ENCODE measurements around the gene URB1. TPM values are rescaled to one million over a fixed set of nuclear protein-coding genes. Genes with fewer than 3 reads are reported as not detected.

Gene URB1
- total and polyA plus RNA-seq, 4 experiments from 2014 or later, result 0.55 to 15.2 (median 8.6) TPM

DNA sequence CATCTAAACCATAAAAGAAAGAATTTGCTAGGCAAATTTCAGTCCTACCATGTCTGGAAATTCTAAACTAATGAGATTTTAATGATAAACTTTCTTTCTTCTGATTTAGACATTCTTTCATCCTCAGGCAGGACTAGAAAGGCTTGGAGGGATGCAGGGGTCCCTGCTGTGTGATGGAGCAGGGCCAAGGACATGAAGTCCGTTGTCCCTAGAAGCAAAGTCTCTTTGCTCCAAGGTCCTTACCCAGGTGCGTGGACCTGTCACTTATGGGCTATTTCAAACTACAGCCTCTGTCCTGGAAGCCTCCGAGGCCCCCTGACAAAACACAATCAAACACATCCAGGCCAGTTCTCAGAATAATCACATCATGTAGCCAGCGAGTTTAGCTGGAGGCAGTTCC lies 26.6 kb downstream of the URB1 start:
- ChIA-PET POLR2A (ENCODE audit: partially characterized antibody) (no interaction called here), CTCF (ENCODE audit: partially characterized antibody) (no interaction called here)
- Mint-ChIP-seq H3K9me3 (peaks cover 0 to 2% (median 0%) of the 10 kb centered on the region in 8 donors), H3K36me3 (peaks cover 70 to 83% of the 10 kb centered on the region in 2 donors), H3K27me3 (no peaks in the 10 kb centered on the region), H3K4me1 (peaks cover 0 to 2% (median 0%) of the 10 kb centered on the region in 4 donors), H3K4me3 (no peak overlapping the region), H3K27ac (no peak overlapping the region)
- Histone ChIP-seq H3K36me3 (ENCODE audit: insufficient read depth, low read length) (peaks cover 67% of the 10 kb centered on the region), H3K4me3 (ENCODE audit: low read length in 2 of 2) (no peak overlapping the region), H3K27ac (ENCODE audit: low read depth, low read length) (no peak overlapping the region), H3K27me3 (ENCODE audit: insufficient read depth, low read length) (no peaks in the 10 kb centered on the region), H3K9me3 (ENCODE audit: control insufficient read depth in 1 of 2, low read length in 2 of 2) (no peaks in the 10 kb centered on the region), H3K4me1 (ENCODE audit: insufficient read depth, low read length) (no peaks in the 10 kb centered on the region)
- DNase-seq, result no peak
- intact Hi-C loops (cut with micrococcal nuclease), result no loop called here

DNA sequence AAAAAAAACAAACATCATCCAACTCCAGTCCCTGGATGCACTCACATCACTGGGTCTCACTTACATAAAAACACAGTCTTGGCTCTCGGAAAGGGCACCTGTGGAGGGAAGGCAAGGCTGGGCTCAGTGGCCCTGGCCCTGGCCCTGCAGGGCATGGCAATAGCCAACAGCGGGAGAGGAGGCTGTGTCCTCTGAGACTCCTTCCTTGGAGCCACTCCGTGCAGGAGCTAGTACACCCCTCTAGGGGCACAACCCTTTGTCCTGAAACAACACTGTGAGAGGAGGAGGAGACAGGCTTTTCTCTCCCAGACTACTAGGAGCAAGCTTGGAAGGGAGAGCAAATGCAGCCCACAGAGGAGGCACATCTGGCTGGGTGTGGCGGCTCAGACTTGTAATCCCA lies 28.0 kb downstream of the URB1 start:
- intact Hi-C loops (cut with micrococcal nuclease), result no loop called here
- peak overlapping the region in 3 of 7 donors; percentile 8 to 78 (median 67) for H3K27ac Mint-ChIP-seq
- POLR2A ChIA-PET (ENCODE audit: partially characterized antibody), result no interaction called here

DNA sequence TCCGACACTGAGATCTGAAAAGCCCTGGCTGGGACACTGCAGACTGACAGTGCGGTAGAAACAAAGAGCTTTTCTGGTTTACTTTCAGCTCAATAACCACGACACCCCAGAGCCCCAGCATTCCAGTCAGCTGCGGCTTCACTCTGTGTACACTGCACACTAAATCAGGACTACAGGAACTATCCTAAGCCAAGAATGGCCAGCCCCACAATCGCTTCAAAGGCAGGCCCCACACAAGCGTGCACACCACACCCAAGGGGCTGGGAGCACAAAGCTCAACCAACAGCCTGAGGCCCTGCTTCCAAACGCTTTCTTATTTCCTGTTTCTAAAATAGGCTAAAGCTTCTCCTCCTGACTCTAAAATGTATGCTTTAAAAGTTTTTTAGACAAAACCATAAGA lies 28.4 kb downstream of the URB1 start:
- no peaks in the 10 kb centered on the region for H3K9me3 ChIP-seq (ENCODE audit: control insufficient read depth in 1 of 2, low read length in 2 of 2)
- no peaks in the 10 kb centered on the region for H3K4me1 ChIP-seq (ENCODE audit: insufficient read depth, low read length)
- CTCF ChIA-PET (ENCODE audit: partially characterized antibody), result interaction anchor here (0.6 to 3.7 kb wide), 3 partner anchors 31 to 237 kb away, joined by 3 to 14 read pairs (median 3); no protein-coding TSS in a partner anchor
- Mint-ChIP-seq H3K4me1 (peaks cover 0 to 2% (median 0%) of the 10 kb centered on the region in 4 donors), H3K4me3 (no peak overlapping the region), H3K36me3 (peaks cover 79 to 88% of the 10 kb centered on the region in 2 donors), H3K9me3 (peaks cover 0 to 2% (median 0%) of the 10 kb centered on the region in 8 donors), H3K27ac (peak overlapping the region in 2 of 7 donors; percentile 67 to 78), H3K27me3 (no peaks in the 10 kb centered on the region)
- POLR2A ChIA-PET (ENCODE audit: partially characterized antibody), result no interaction called here
- H3K36me3 ChIP-seq (ENCODE audit: insufficient read depth, low read length), result peaks cover 76% of the 10 kb centered on the region
- no peak overlapping the region for H3K27ac ChIP-seq (ENCODE audit: low read depth, low read length)
- no peak overlapping the region for H3K4me3 ChIP-seq (ENCODE audit: low read length in 2 of 2)
- intact Hi-C loops (cut with micrococcal nuclease), result no loop called here
- no peak for DNase-seq
- H3K27me3 ChIP-seq (ENCODE audit: insufficient read depth, low read length), result no peaks in the 10 kb centered on the region

More for the DNA sequence above, 28.0 kb downstream of the URB1 start:
- H3K36me3 Mint-ChIP-seq, result peaks cover 78 to 88% of the 10 kb centered on the region in 2 donors
- no peaks in the 10 kb centered on the region for H3K27me3 Mint-ChIP-seq
- no peak for DNase-seq
- H3K4me3 ChIP-seq (ENCODE audit: low read length in 2 of 2), result no peak overlapping the region
- peaks cover 0 to 2% (median 0%) of the 10 kb centered on the region in 8 donors for H3K9me3 Mint-ChIP-seq
- no peaks in the 10 kb centered on the region for H3K4me1 ChIP-seq (ENCODE audit: insufficient read depth, low read length)
- H3K4me3 Mint-ChIP-seq, result no peak overlapping the region
- no peak overlapping the region for H3K27ac ChIP-seq (ENCODE audit: low read depth, low read length)
- H3K27me3 ChIP-seq (ENCODE audit: insufficient read depth, low read length), result no peaks in the 10 kb centered on the region
- peaks cover 0 to 2% (median 0%) of the 10 kb centered on the region in 4 donors for H3K4me1 Mint-ChIP-seq
- no peaks in the 10 kb centered on the region for H3K9me3 ChIP-seq (ENCODE audit: control insufficient read depth in 1 of 2, low read length in 2 of 2)
- H3K36me3 ChIP-seq (ENCODE audit: insufficient read depth, low read length), result peaks cover 72% of the 10 kb centered on the region
- CTCF ChIA-PET (ENCODE audit: partially characterized antibody), result interaction anchor here (1.0 to 3.7 kb wide), 2 partner anchors 31 to 237 kb away, joined by 3 to 14 read pairs; no protein-coding TSS in a partner anchor

DNA sequence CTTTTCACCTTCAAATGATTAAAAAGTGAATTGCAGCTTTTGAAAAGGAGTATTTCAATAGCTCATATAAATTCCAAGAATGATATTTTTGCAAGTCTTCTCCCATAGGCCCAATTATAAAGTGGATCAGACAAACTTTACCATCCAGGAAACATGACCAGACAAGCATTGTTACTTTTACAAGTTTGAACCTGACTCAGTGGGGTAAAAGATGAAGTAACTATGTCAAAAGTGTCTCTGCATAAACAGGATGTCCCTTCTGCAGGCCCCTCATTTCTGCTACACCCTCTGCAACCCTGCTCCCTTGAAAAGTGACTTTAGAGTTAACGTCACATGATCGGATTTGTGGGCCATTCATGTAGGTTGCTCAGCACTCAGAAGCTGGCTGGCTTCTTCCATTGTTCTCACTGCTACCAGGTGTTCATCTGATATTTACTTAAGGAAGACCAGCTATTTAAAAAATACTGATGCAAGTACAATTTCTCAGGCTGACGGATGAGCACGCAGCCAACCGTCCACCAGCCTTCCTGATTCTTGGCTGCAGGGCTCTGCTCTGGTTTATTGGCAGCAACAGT lies 32.3 kb downstream of the URB1 start:
- H3K4me3 Mint-ChIP-seq, result no peak overlapping the region
- no peak overlapping the region for H3K27ac ChIP-seq (ENCODE audit: low read depth, low read length)

DNA sequence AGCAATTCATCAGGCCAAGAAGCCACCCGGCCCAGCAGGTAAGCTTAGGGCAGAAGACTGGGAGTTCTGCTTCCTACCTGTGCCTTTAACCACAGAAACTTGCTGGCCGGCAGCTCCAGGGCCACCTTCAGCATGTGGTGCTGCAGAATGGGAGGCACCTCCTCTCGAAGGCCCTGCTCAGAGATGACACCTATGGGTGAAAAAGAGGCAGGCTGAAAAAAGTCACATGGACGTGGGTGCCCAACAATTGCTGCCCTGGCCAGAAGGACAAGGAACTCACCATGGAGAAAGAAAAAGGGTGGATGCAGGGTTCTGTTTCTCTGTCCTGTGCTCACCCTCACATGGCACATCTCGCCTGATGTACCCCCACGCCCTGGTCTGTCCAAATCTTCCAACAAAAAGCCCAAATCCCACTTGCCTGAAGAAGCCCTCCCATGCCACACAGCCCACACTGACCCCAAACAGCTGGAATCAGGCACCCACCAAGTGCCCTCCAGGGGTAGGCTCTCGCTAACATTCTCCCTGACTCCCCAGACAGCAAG lies 33.0 kb downstream of the URB1 start:
- peaks cover 71% of the 10 kb centered on the region for H3K36me3 ChIP-seq (ENCODE audit: insufficient read depth, low read length)
- peaks cover 71 to 91% of the 10 kb centered on the region in 2 donors for H3K36me3 Mint-ChIP-seq
- no peaks in the 10 kb centered on the region for H3K9me3 ChIP-seq (ENCODE audit: control insufficient read depth in 1 of 2, low read length in 2 of 2)
- ChIA-PET CTCF (ENCODE audit: partially characterized antibody) (no interaction called here), POLR2A (ENCODE audit: partially characterized antibody) (no interaction called here)
- H3K9me3 Mint-ChIP-seq, result peaks cover 0 to 2% (median 0%) of the 10 kb centered on the region in 8 donors
- intact Hi-C loops (cut with micrococcal nuclease), result no loop called here
- no peak overlapping the region for H3K4me3 ChIP-seq (ENCODE audit: low read length in 2 of 2)
- H3K27ac ChIP-seq (ENCODE audit: low read depth, low read length), result no peak overlapping the region
- H3K27me3 ChIP-seq (ENCODE audit: insufficient read depth, low read length), result no peaks in the 10 kb centered on the region
- H3K4me1 ChIP-seq (ENCODE audit: insufficient read depth, low read length), result no peaks in the 10 kb centered on the region
- no peak for DNase-seq
- no peaks in the 10 kb centered on the region for H3K4me1 Mint-ChIP-seq
- no peaks in the 10 kb centered on the region for H3K27me3 Mint-ChIP-seq
- H3K4me3 Mint-ChIP-seq, result no peak overlapping the region
- H3K27ac Mint-ChIP-seq, result peak overlapping the region in 2 of 7 donors; percentile 24 to 46

More for the DNA sequence above, 32.3 kb downstream of the URB1 start:
- H3K4me1 ChIP-seq (ENCODE audit: insufficient read depth, low read length), result no peaks in the 10 kb centered on the region
- peaks cover 73% of the 10 kb centered on the region for H3K36me3 ChIP-seq (ENCODE audit: insufficient read depth, low read length)
- no peak for DNase-seq
- no peaks in the 10 kb centered on the region for H3K27me3 ChIP-seq (ENCODE audit: insufficient read depth, low read length)
- Mint-ChIP-seq H3K27ac (peak overlapping the region in 1 of 7 donors; percentile 37), H3K27me3 (no peaks in the 10 kb centered on the region), H3K36me3 (peaks cover 68 to 88% of the 10 kb centered on the region in 2 donors), H3K9me3 (peaks cover 0 to 2% (median 0%) of the 10 kb centered on the region in 8 donors), H3K4me1 (no peaks in the 10 kb centered on the region)
- POLR2A ChIA-PET (ENCODE audit: partially characterized antibody), result no interaction called here
- no peak overlapping the region for H3K4me3 ChIP-seq (ENCODE audit: low read length in 2 of 2)
- no peaks in the 10 kb centered on the region for H3K9me3 ChIP-seq (ENCODE audit: control insufficient read depth in 1 of 2, low read length in 2 of 2)
- intact Hi-C loops (cut with micrococcal nuclease), result no loop called here
- CTCF ChIA-PET (ENCODE audit: partially characterized antibody), result no interaction called here

DNA sequence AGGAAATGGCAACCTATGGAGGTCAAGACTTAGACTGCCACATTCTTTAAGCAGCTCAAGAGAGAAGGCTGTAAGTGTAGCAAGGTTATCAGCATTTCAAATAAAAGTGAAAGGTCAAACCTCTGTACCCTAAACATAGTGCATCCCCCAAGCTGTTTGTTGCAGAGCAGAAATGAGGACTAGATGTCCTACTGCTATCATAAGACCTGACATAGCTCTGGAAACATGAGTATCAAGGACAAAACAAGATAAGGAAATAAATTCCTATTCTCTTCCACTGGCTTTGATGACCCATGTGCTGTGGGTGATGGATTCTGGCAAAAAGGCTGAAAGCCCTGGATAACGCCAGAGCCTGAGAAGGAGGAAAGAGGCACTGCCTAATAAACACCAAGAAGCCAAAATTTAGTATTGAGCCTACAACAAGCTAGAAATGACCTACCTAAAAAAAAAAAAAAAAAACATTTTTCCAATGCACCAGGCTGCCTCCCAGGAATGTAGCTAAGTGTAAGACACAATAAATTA lies 35.9 kb downstream of the URB1 start:
- Histone ChIP-seq H3K27me3 (ENCODE audit: insufficient read depth, low read length) (no peaks in the 10 kb centered on the region), H3K27ac (ENCODE audit: low read depth, low read length) (no peak overlapping the region), H3K4me1 (ENCODE audit: insufficient read depth, low read length) (no peaks in the 10 kb centered on the region), H3K4me3 (ENCODE audit: low read length in 2 of 2) (no peak overlapping the region), H3K9me3 (ENCODE audit: control insufficient read depth in 1 of 2, low read length in 2 of 2) (no peaks in the 10 kb centered on the region), H3K36me3 (ENCODE audit: insufficient read depth, low read length) (peaks cover 82% of the 10 kb centered on the region)
- POLR2A ChIA-PET (ENCODE audit: partially characterized antibody), result no interaction called here
- Mint-ChIP-seq H3K4me1 (no peaks in the 10 kb centered on the region), H3K27ac (no peak overlapping the region), H3K36me3 (peaks cover 78 to 94% of the 10 kb centered on the region in 2 donors), H3K9me3 (peaks cover 0 to 2% (median 0%) of the 10 kb centered on the region in 8 donors), H3K27me3 (no peaks in the 10 kb centered on the region), H3K4me3 (no peak overlapping the region)
- CTCF ChIA-PET (ENCODE audit: partially characterized antibody), result no interaction called here
- no peak for DNase-seq
- intact Hi-C loops (cut with micrococcal nuclease), result no loop called here

DNA sequence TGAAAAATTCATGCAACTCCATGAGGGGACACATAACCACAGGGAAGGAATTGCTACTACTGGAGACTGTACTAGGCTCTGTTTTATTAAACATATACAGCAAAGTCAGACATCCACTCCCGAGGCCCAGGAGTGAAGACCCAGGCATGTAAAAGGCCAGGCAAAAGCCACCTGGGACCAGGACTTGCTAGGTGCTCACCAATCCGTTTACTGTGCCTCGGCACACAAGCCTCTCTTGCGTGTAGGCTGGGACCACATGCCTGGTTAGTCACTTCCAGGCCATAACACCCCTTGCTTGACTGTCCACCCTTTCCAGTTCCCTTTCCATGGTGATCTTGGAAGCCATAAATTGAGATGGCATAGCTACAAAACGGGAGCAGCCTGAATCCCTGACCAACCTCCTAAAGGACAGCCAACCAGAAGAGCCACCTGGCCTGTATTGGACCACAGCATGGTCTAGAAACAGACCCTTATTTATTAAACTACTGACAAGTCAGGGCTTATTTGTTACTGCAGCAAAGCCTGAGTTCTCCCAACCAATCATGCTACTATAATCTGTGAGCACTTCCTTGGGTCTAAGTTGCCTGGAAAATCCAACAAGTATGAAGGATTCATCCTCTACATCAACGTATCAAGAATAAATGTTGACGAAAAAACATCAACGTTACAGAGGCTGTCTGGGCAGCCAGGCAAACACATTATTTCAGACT lies 39.7 kb downstream of the URB1 start:
- H3K36me3 ChIP-seq (ENCODE audit: insufficient read depth, low read length), result peaks cover 76% of the 10 kb centered on the region
- H3K27me3 Mint-ChIP-seq, result no peaks in the 10 kb centered on the region
- H3K9me3 Mint-ChIP-seq, result no peaks in the 10 kb centered on the region
- H3K9me3 ChIP-seq (ENCODE audit: control insufficient read depth in 1 of 2, low read length in 2 of 2), result no peaks in the 10 kb centered on the region
- no peak for DNase-seq
- H3K27ac Mint-ChIP-seq, result no peak overlapping the region
- ChIA-PET POLR2A (ENCODE audit: partially characterized antibody) (no interaction called here), CTCF (ENCODE audit: partially characterized antibody) (interaction anchor here (1.1 kb wide), 1 partner anchor 10 kb away, joined by 4 read pairs; no protein-coding TSS in a partner anchor)
- intact Hi-C loops (cut with micrococcal nuclease), result no loop called here
- no peak overlapping the region for H3K4me3 Mint-ChIP-seq
- H3K4me1 Mint-ChIP-seq, result no peaks in the 10 kb centered on the region
- H3K27ac ChIP-seq (ENCODE audit: low read depth, low read length), result no peak overlapping the region
- no peaks in the 10 kb centered on the region for H3K27me3 ChIP-seq (ENCODE audit: insufficient read depth, low read length)
- H3K4me1 ChIP-seq (ENCODE audit: insufficient read depth, low read length), result no peaks in the 10 kb centered on the region
- no peak overlapping the region for H3K4me3 ChIP-seq (ENCODE audit: low read length in 2 of 2)
- peaks cover 73 to 91% of the 10 kb centered on the region in 2 donors for H3K36me3 Mint-ChIP-seq
